Panc1 (cell line): ENCODE measurements around the gene ISOC2. TPM values are rescaled to one million over a fixed set of nuclear protein-coding genes. Genes with fewer than 3 reads are reported as not detected.

Experiments used
- ATAC-seq: fragments of 200-7000 bp; cut with Tn5 transposase; 2 replicates; pipeline ENCODE4 v1.9.1; 2020; ENCODE audit warnings: mild to moderate bottlenecking, moderate library complexity
- BruUV-seq: library from RNA; stranded (reverse); fragments of 400-500 nt; replicated peaks from 2 replicates; lab custom pipeline; 2021; lab: Mats Ljungman, UMichigan
- CTCF ChIA-PET: fragments of 300-600 bp; sonication (Branson Sonifier 250); formaldehyde crosslinking; loops from one replicate; lab custom pipeline; 2022; ENCODE audit warnings: antibody characterized with exemption; lab: Charles Lee
- POLR2A ChIA-PET: fragments of 300-600 bp; sonication (Branson Sonifier 250); formaldehyde crosslinking; loops from one replicate; lab custom pipeline; 2022; ENCODE audit warnings: antibody characterized with exemption; lab: Charles Lee
- DNase-seq: peaks from one replicate; pipeline ENCODE4 v3.0.0-alpha.2; 2010; ENCODE audit warnings: low read depth, low spot score
- H3K27ac ChIP-seq: 2 replicates; pipeline ENCODE4 v1.5.1; 2011; ENCODE audit warnings: mild to moderate bottlenecking, low read length, inconsistent platforms
- H3K27me3 ChIP-seq: fragments of 200-500 bp; sonication (Bioruptor generic); 2 replicates; pipeline ENCODE4 v1.6.0; 2014; ENCODE audit warnings: low read length, inconsistent platforms; ENCODE audit not compliant: control insufficient read depth, insufficient read depth
- H3K36me3 ChIP-seq: fragments of 200-500 bp; sonication (Bioruptor generic); 2 replicates; pipeline ENCODE4 v1.5.1; 2014; ENCODE audit warnings: inconsistent platforms, mild to moderate bottlenecking, low read length, moderate library complexity; ENCODE audit not compliant: control insufficient read depth, insufficient read depth
- H3K4me1 ChIP-seq: 2 replicates; pipeline ENCODE4 v1.5.1; 2011; ENCODE audit warnings: inconsistent platforms, mild to moderate bottlenecking, low read length, moderate library complexity; ENCODE audit not compliant: control insufficient read depth, insufficient read depth
- H3K4me3 ChIP-seq, 2 experiments: 2 replicates each; pipeline ENCODE4 v1.5.1; 2011 to 2012; ENCODE audit warnings: low read depth in 2 of 2, low read length in 2 of 2, mild to moderate bottlenecking in 2 of 2, inconsistent platforms in 1 of 2, moderate library complexity in 1 of 2
- H3K9me3 ChIP-seq: fragments of 200-500 bp; sonication (Bioruptor generic); 2 replicates; pipeline ENCODE4 v1.5.1; 2014; ENCODE audit warnings: low read depth, mild to moderate bottlenecking, inconsistent platforms, low read length, moderate library complexity; ENCODE audit not compliant: control insufficient read depth, insufficient read depth
- POLR2AphosphoS5 ChIP-seq: IDR thresholded peaks from 2 replicates; pipeline ENCODE4 v1.6.1; 2012; ENCODE audit warnings: mild to moderate bottlenecking, low read depth, low read length, moderate library complexity
- SIN3A ChIP-seq: IDR thresholded peaks from 2 replicates; pipeline ENCODE4 v1.6.1; 2012; ENCODE audit warnings: low read depth, mild to moderate bottlenecking, low read length, moderate library complexity, borderline replicate concordance; ENCODE audit not compliant: insufficient read depth
- TCF7L2 ChIP-seq: IDR thresholded peaks from 2 replicates; pipeline ENCODE4 v1.6.1; 2011; ENCODE audit warnings: mild to moderate bottlenecking, low read depth, low read length, inconsistent platforms
- in situ Hi-C: cut with HindIII; loops from 2 replicates; pipeline ENCODE4 v1.10.0; 2016; ENCODE audit warnings: low sequenced_read_pairs, low pct_unique_long_range_greater_than_20kb
- intact Hi-C: fragments of 100-400 bp; cut with micrococcal nuclease; formaldehyde crosslinking; loops from one replicate; pipeline ENCODE4 v1.10.0; 2022; ENCODE audit not compliant: unreplicated experiment
- total RNA-seq: library from RNA; stranded (reverse); gene quantifications from one replicate; pipeline ENCODE4 v1.2.1, GENCODE V29; 2021; ENCODE audit not compliant: unreplicated experiment
- TF ChIP-seq, protein P1 (sequence below): fragments of 450-650 bp; IDR thresholded peaks from 2 replicates; pipeline ENCODE4 v1.5.1; 2017; ENCODE audit warnings: mild to moderate bottlenecking
- TF ChIP-seq, protein P2 (sequence below), 2 experiments: IDR thresholded peaks; 2 replicates each; pipeline ENCODE4 v1.6.1; 2011 to 2012; ENCODE audit warnings: low read depth in 2 of 2, control low read depth in 1 of 2, low read length in 1 of 2, mild to moderate bottlenecking in 1 of 2, moderate library complexity in 1 of 2; ENCODE audit not compliant: insufficient read depth in 1 of 2

Gene ISOC2
- total RNA-seq, 1 experiment from 2014 or later: 150 TPM

DNA sequence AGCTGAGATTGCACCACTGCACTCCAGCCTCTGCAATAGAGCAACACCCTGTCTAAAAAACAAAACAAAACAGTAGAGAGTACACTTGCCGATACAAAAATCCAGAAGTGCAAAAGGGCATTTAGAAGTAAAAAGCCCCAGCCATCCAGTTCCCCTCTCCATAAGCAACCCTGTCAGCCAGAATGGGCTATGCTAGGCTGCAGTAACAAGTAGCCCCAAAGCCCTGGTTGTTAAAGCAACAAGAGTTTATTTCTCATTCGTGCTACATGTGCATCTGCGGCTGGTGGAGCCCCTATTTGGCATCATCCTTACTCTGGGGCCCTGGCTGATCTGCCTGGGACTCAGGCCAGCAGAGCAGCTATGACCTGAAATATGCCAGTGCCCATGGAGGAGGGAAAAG, 36.9 kb downstream of the ISOC2 start:
- ChIA-PET POLR2A (no interaction called here), CTCF (interaction anchor here (0.6 kb wide), 2 partner anchors 11 to 145 kb away, joined by 3 to 6 read pairs; no protein-coding TSS in a partner anchor)
- Histone ChIP-seq H3K9me3 (no peaks in the 10 kb centered on the region), H3K4me3 (no peak overlapping the region), H3K4me1 (no peaks in the 10 kb centered on the region), H3K27me3 (no peaks in the 10 kb centered on the region), H3K27ac (no peak overlapping the region), H3K36me3 (no peaks in the 10 kb centered on the region)
- BruUV-seq: no TSS peak
- TF ChIP-seq, protein P1, sequence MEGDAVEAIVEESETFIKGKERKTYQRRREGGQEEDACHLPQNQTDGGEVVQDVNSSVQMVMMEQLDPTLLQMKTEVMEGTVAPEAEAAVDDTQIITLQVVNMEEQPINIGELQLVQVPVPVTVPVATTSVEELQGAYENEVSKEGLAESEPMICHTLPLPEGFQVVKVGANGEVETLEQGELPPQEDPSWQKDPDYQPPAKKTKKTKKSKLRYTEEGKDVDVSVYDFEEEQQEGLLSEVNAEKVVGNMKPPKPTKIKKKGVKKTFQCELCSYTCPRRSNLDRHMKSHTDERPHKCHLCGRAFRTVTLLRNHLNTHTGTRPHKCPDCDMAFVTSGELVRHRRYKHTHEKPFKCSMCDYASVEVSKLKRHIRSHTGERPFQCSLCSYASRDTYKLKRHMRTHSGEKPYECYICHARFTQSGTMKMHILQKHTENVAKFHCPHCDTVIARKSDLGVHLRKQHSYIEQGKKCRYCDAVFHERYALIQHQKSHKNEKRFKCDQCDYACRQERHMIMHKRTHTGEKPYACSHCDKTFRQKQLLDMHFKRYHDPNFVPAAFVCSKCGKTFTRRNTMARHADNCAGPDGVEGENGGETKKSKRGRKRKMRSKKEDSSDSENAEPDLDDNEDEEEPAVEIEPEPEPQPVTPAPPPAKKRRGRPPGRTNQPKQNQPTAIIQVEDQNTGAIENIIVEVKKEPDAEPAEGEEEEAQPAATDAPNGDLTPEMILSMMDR: no peak
- TF ChIP-seq SIN3A (no peak), TCF7L2 (no peak), POLR2AphosphoS5 (no peak)
- TF ChIP-seq, protein P2, sequence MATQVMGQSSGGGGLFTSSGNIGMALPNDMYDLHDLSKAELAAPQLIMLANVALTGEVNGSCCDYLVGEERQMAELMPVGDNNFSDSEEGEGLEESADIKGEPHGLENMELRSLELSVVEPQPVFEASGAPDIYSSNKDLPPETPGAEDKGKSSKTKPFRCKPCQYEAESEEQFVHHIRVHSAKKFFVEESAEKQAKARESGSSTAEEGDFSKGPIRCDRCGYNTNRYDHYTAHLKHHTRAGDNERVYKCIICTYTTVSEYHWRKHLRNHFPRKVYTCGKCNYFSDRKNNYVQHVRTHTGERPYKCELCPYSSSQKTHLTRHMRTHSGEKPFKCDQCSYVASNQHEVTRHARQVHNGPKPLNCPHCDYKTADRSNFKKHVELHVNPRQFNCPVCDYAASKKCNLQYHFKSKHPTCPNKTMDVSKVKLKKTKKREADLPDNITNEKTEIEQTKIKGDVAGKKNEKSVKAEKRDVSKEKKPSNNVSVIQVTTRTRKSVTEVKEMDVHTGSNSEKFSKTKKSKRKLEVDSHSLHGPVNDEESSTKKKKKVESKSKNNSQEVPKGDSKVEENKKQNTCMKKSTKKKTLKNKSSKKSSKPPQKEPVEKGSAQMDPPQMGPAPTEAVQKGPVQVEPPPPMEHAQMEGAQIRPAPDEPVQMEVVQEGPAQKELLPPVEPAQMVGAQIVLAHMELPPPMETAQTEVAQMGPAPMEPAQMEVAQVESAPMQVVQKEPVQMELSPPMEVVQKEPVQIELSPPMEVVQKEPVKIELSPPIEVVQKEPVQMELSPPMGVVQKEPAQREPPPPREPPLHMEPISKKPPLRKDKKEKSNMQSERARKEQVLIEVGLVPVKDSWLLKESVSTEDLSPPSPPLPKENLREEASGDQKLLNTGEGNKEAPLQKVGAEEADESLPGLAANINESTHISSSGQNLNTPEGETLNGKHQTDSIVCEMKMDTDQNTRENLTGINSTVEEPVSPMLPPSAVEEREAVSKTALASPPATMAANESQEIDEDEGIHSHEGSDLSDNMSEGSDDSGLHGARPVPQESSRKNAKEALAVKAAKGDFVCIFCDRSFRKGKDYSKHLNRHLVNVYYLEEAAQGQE (IDR thresholded peaks at IDR 0.05; ENCODE audit: insufficient read depth in 1 of 2, low read depth in 2 of 2, low read length in 1 of 2): no peak
- intact Hi-C loops (loop anchor here (10.0 kb wide), 1 partner anchor 280 kb away; the partner anchor contains the start of gene TNNT1), in situ Hi-C loops (no loop called here)
- ATAC-seq: no peak
- DNase-seq: no peak

DNA sequence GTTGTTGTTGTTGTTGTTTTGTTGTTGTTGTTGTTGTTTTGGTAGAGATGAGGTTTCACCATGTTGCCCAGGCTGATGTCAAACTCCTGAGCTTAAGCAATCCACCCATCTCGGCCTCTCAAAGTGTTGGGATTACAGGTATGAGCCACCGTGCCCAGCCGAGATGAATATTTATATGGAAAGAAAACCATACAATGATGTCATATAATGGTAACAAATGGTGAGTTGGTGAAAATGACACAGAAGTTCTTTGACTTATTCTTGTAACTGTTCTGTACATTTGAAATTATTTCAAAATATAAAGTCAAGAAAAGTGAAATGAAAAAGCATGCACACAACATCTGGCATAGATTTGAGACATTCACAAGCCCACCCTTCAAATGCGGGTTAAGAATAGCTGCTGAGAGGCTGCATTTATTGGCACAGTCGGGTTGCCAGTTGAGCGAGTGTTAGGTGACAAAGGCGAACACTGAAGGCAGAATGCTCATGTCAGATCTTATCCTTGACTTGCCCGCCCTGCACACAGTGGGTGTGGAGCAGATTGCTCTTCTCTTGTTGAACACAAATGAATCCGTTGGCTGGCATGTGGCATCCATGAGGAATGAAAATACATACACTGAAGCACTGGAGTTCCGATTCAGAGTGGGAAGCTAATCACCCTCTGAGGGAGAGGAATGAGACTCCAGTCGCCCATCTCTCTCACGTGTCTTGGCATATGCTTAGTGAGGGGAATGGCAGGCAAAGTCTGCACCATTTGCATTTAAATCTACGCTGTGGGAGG, 38.0 kb downstream of the ISOC2 start:
- CTCF ChIA-PET: interaction anchor here (0.7 kb wide), 1 partner anchor 277 kb away, joined by 7 read pairs; no protein-coding TSS in a partner anchor

More for the DNA sequence above, 38.0 kb downstream of the ISOC2 start:
- Histone ChIP-seq H3K4me3 (no peak overlapping the region), H3K27ac (no peak overlapping the region), H3K4me1 (no peaks in the 10 kb centered on the region), H3K36me3 (no peaks in the 10 kb centered on the region), H3K9me3 (no peaks in the 10 kb centered on the region), H3K27me3 (no peaks in the 10 kb centered on the region)
- ATAC-seq: no peak
- TF ChIP-seq, protein P2 (IDR thresholded peaks at IDR 0.05; ENCODE audit: insufficient read depth in 1 of 2, low read depth in 2 of 2, low read length in 1 of 2): no peak
- TF ChIP-seq SIN3A (no peak), TCF7L2 (no peak), POLR2AphosphoS5 (no peak)
- TF ChIP-seq, protein P1: no peak
- POLR2A ChIA-PET: no interaction called here
- in situ Hi-C loops (no loop called here), intact Hi-C loops (loop anchor here (10.0 kb wide), 1 partner anchor 279 kb away; the partner anchor contains the start of gene TNNT1)
- BruUV-seq: no TSS peak
- no peak for DNase-seq
